ENCODE measurements around the gene ATG4B.

ATG4B gene

DNA sequence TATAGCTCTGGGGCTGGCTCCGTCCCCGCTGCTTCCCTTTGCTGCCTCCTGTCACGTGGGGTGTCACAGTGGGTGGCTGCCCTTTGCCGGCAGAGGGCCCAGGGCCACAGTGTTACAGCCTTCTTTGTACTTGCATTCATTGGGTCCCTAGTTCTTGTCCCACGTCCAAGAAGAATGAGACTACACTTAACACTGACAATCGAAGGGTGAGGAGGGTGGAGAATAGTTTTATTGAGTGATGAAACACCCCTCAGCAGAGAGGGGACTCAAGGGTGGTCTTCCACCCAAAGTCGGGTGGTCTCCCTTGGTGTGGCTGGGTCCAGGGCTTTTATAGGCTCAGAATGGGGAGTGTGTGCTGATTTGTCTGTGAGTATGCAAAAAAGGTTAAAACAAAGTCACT lies 1.9 kb downstream of the ATG4B start:
- H3K27ac Mint-ChIP-seq = no peak overlapping the region
- H3K27me3 Mint-ChIP-seq = no peaks in the 10 kb centered on the region
- H3K4me3 Mint-ChIP-seq = no peak overlapping the region
- no peaks in the 10 kb centered on the region for H3K9me3 Mint-ChIP-seq
- peaks cover 12% of the 10 kb centered on the region for H3K36me3 Mint-ChIP-seq
- H3K4me1 Mint-ChIP-seq = peaks cover 38% of the 10 kb centered on the region
- no peak for DNase-seq (ENCODE audit: low spot score in 2 of 2)
- ATAC-seq (ENCODE audit: low read depth) = no peak

- Mint-ChIP-seq H3K9me3 (no peaks in the 10 kb centered on the region), H3K4me1 (peaks cover 38% of the 10 kb centered on the region), H3K4me3 (no peak overlapping the region), H3K36me3 (peaks cover 12% of the 10 kb centered on the region), H3K27me3 (no peaks in the 10 kb centered on the region), H3K27ac (peak overlapping the region; percentile 8)
- DNase-seq (ENCODE audit: low spot score in 2 of 2) = no peak
- no peak for ATAC-seq (ENCODE audit: low read depth)
These were observed 2.8 kb downstream of the ATG4B start for GRCh38 chr2:241640165-241640795.

- H3K27ac Mint-ChIP-seq = no peak overlapping the region
- H3K36me3 Mint-ChIP-seq = peaks cover 12% of the 10 kb centered on the region
- no peak overlapping the region for H3K4me3 Mint-ChIP-seq
- no peaks in the 10 kb centered on the region for H3K9me3 Mint-ChIP-seq
- no peaks in the 10 kb centered on the region for H3K27me3 Mint-ChIP-seq
- no peak for ATAC-seq (ENCODE audit: low read depth)
- DNase-seq (ENCODE audit: low spot score in 2 of 2) = no peak
- H3K4me1 Mint-ChIP-seq = peaks cover 36% of the 10 kb centered on the region
These were observed 4.1 kb downstream of the ATG4B start for GRCh38 chr2:241641631-241642030.

DNA sequence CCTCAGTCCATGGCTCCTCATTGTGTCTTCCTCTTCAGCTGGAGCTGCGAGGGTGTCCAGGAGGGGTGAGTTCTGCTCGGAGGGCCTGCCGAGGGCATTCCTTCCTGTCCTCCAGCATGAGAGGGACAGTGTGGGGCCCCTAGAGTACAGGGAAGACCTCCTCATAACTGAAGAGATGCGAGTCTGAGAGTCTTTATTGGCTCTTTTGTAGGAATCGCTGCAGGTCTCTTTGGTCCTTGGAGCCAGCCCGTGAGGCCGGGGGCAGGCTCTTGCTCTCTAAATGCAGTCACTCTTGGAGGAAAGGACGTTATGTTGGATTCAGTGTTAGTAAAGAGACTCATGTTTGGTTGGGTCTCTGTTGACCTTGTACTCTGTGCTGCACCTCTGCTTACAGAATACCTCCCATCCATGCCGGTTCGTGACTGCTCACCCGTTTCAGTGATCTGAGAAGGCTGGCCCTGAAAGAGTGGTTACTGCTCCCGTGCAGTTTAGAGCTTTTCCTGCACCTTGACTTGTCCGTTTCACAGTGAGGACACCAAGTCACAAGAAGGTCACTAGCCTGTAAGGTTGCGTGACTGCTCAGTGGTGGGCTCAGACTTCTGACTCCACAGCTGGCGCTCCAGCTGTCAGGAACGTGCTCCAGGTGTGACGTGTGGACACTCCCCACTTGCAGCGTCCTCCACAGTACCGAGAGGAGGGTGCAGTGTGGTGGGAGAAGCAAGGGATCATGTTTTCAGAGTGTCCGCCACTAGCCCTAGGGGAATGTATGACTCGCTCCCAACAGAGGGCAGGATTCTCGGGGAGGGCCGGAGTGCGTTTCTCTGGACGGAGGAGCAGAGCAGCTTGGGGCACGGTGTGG lies 7.8 kb downstream of the ATG4B start:
- no peaks in the 10 kb centered on the region for H3K9me3 Mint-ChIP-seq
- no peak for DNase-seq (ENCODE audit: low spot score in 2 of 2)
- H3K36me3 Mint-ChIP-seq = peaks cover 3% of the 10 kb centered on the region
- ATAC-seq (ENCODE audit: low read depth) = no peak
- no peak overlapping the region for H3K4me3 Mint-ChIP-seq
- H3K27ac Mint-ChIP-seq = no peak overlapping the region
- H3K4me1 Mint-ChIP-seq = peaks cover 24% of the 10 kb centered on the region
- H3K27me3 Mint-ChIP-seq = no peaks in the 10 kb centered on the region

DNA sequence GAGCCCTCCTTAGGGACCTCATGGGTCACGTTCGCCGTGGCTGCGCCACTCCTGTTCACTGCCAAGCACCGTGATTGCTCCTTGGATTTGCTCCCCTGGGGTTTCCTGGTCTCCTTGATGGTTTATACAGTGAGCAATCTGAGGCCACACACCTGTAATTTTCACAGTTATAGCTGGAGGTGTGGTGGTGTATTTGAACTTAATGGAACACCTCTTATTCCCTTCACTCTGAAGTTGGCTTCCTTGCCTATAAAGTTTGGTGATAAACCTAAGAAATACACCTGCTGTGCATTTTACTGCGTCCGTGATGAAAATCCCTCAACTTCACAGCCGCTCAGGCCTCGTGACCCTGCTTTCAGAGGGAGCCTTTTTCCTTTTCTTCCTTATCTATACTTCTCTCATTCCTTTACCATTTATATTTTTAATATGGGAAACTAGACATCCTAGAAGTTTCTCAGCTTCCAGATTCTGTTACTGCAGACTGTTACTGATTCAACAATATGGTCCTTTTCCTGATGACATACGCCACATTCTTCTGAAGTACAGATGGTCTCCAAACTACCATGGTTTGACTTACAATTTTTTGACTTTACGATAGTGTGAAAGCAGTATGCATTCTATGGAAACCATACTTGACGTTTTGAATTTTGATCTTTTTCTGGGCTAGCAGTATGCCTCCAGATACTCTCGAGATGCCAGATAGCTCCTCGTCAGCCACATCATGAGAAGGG lies 8.6 kb downstream of the ATG4B start:
- Mint-ChIP-seq H3K27me3 (no peaks in the 10 kb centered on the region), H3K36me3 (no peaks in the 10 kb centered on the region), H3K4me3 (no peak overlapping the region), H3K9me3 (no peaks in the 10 kb centered on the region), H3K4me1 (peaks cover 18% of the 10 kb centered on the region), H3K27ac (no peak overlapping the region)
- ATAC-seq (ENCODE audit: low read depth) (no peak), DNase-seq (ENCODE audit: low spot score in 2 of 2) (no peak)

GRCh38 chr2:241648453-241648852 lies 11.0 kb downstream of the ATG4B start:
- Mint-ChIP-seq H3K27ac (no peak overlapping the region), H3K9me3 (no peaks in the 10 kb centered on the region)
- no peak for DNase-seq (ENCODE audit: low spot score in 2 of 2)

DNA sequence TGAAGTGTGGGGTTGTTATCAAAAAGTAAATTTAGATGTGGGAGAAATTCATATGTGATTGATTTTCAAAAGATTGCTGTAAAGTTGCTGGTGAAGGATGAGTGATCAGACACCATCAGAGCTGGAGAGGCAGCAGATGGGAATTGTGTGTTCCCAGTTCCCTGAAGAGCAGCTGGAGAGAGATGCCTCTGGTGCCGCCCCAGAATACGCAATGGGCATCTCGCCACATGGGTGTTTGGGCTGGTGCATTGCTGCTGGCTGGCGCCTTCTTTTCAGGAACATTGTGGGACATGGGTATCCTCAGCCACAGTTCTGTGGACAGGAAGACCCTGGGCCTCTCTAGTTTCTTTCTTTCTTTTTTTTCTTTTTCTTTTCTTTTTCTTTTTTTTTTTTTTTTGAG lies 11.9 kb downstream of the ATG4B start:
- ATAC-seq (ENCODE audit: low read depth) (no peak), DNase-seq (ENCODE audit: low spot score in 2 of 2) (no peak)
- H3K27ac Mint-ChIP-seq = no peak overlapping the region
- no peak overlapping the region for H3K4me3 Mint-ChIP-seq
- H3K27me3 Mint-ChIP-seq = no peaks in the 10 kb centered on the region
- H3K9me3 Mint-ChIP-seq = no peaks in the 10 kb centered on the region
- H3K4me1 Mint-ChIP-seq = peaks cover 8% of the 10 kb centered on the region
- H3K36me3 Mint-ChIP-seq = peaks cover 8% of the 10 kb centered on the region

More at GRCh38 chr2:241648453-241648852, 11.0 kb downstream of the ATG4B start:
- Mint-ChIP-seq H3K4me3 (no peak overlapping the region), H3K4me1 (peaks cover 8% of the 10 kb centered on the region), H3K27me3 (no peaks in the 10 kb centered on the region), H3K36me3 (peaks cover 8% of the 10 kb centered on the region)
- ATAC-seq (ENCODE audit: low read depth) = no peak

GRCh38 chr2:241649927-241650326 lies 12.4 kb downstream of the ATG4B start:
- ATAC-seq (ENCODE audit: low read depth) (no peak), DNase-seq (ENCODE audit: low spot score in 2 of 2) (no peak)
- Mint-ChIP-seq H3K4me3 (no peak overlapping the region), H3K9me3 (no peaks in the 10 kb centered on the region), H3K27me3 (no peaks in the 10 kb centered on the region), H3K27ac (no peak overlapping the region), H3K36me3 (peaks cover 9% of the 10 kb centered on the region), H3K4me1 (peaks cover 8% of the 10 kb centered on the region)

DNA sequence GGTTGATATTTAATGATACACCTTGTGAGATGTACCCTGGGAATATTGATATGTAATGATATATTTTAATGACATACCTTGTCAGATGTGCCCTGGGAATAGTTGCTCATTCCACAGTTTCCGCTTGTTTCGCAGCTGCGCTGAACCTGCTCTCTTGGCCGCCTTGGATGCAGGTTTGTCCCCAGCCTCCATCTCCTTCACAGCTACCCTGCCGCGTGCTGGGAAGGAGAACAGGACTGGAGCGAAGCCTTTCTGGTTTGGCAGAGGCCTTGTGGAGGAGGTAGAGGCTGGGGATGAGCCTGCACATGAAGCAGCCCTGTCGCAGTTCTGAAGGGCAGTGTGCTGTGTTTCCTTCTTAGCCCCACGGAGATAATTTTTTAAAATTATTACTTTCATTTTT lies 14.6 kb downstream of the ATG4B start:
- DNase-seq (ENCODE audit: low spot score in 2 of 2) (no peak), ATAC-seq (ENCODE audit: low read depth) (no peak)
- Mint-ChIP-seq H3K27ac (peak overlapping the region; percentile 38), H3K4me1 (peaks cover 5% of the 10 kb centered on the region), H3K36me3 (peaks cover 23% of the 10 kb centered on the region), H3K4me3 (no peak overlapping the region), H3K9me3 (no peaks in the 10 kb centered on the region), H3K27me3 (no peaks in the 10 kb centered on the region)

DNA sequence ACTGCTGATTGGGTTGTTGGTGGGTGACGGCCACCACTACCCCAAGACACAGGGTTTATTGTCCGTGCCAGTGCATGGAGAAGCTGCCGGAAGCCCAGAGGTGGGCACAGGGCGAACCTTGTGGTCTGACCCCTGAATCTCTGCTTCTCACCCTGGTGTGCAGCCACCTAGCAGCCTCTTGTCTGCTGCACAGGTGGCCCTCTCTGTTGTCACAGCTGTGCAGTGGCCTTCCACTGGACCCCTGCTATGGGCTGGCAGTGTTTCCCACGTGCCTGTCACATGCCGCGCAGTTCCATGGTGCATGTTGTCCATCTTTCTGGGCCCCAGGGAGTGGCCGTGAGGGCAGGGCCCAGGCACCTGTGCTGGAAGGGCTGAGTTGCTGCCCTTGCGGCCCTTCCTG lies 15.2 kb downstream of the ATG4B start:
- H3K36me3 Mint-ChIP-seq = peaks cover 26% of the 10 kb centered on the region
- no peaks in the 10 kb centered on the region for H3K9me3 Mint-ChIP-seq
- H3K4me1 Mint-ChIP-seq = peaks cover 5% of the 10 kb centered on the region
- no peaks in the 10 kb centered on the region for H3K27me3 Mint-ChIP-seq
- ATAC-seq (ENCODE audit: low read depth) (no peak), DNase-seq (ENCODE audit: low spot score in 2 of 2) (no peak)
- peak overlapping the region; percentile 38 for H3K27ac Mint-ChIP-seq
- H3K4me3 Mint-ChIP-seq = no peak overlapping the region

- no peak overlapping the region for H3K4me3 Mint-ChIP-seq
- peaks cover 5% of the 10 kb centered on the region for H3K4me1 Mint-ChIP-seq
- no peak overlapping the region for H3K27ac Mint-ChIP-seq
- DNase-seq (ENCODE audit: low spot score in 2 of 2) (no peak), ATAC-seq (ENCODE audit: low read depth) (no peak)
- H3K9me3 Mint-ChIP-seq = no peaks in the 10 kb centered on the region
- peaks cover 29% of the 10 kb centered on the region for H3K36me3 Mint-ChIP-seq
- no peaks in the 10 kb centered on the region for H3K27me3 Mint-ChIP-seq
These were observed 15.8 kb downstream of the ATG4B start for GRCh38 chr2:241653210-241653750.

DNA sequence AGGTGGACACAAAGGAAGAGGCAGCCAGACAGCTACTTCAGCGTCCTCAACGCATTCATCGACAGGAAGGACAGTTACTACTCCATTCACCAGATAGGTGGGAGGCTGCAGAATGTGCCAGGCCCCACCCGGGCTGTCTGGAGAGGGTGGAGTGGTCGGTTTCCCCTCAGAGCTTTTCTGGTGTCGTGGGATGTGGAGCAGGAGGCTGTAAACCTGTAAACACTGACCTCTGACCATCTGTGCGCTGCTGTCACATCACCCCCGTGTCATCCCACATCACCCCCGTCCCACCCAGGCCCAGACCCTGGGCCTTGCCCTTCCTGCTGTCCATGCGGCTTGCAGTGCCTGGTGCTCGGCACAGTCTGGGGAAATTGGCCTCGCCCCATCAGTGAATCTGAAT lies 17.1 kb downstream of the ATG4B start:
- no peak for ATAC-seq (ENCODE audit: low read depth)
- Mint-ChIP-seq H3K4me3 (no peak overlapping the region), H3K36me3 (peaks cover 33% of the 10 kb centered on the region), H3K27me3 (no peaks in the 10 kb centered on the region), H3K9me3 (no peaks in the 10 kb centered on the region), H3K27ac (no peak overlapping the region), H3K4me1 (no peaks in the 10 kb centered on the region)
- DNase-seq (ENCODE audit: low spot score in 2 of 2) = no peak

DNA sequence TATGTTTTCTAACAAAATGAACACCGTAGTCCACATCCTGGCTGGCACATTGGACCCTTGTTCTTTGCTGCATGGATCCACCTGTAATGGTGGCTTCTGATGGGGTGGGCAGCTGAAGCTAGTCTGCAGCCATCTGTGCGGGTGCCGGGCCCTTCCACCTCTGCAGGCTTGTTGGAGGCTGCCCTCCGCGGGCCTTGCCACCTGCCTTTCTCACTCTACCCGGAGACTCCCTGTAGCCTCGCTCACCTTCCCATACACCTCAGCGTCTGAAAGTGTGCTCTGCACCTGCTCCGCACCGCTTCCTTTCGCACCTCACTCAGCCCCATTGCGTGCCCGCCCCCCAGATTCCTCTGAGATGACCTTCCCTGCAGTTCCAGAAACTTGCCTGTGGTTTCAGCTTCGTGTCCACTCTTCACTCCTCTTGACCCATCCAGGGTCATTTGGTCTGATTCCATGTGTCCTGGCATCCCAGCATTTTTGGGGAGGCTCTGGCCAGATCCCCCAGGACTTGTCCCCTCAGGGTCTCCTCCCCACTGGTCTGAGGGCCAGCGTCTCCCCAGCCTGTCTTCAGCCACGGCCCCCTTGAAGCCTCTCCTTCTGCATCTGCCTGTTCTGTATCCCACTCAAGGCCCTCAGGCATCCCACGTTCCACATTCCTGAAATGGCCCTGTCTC lies 18.2 kb downstream of the ATG4B start:
- Mint-ChIP-seq H3K27ac (peak overlapping the region; percentile 38), H3K4me3 (no peak overlapping the region), H3K36me3 (peaks cover 38% of the 10 kb centered on the region), H3K9me3 (no peaks in the 10 kb centered on the region), H3K4me1 (no peaks in the 10 kb centered on the region), H3K27me3 (no peaks in the 10 kb centered on the region)
- ATAC-seq (ENCODE audit: low read depth) = no peak
- DNase-seq (ENCODE audit: low spot score in 2 of 2) = no peak

Measured in memory B cell (primary cell).